ENCODE measurements around the gene PTPRG.

DNA sequence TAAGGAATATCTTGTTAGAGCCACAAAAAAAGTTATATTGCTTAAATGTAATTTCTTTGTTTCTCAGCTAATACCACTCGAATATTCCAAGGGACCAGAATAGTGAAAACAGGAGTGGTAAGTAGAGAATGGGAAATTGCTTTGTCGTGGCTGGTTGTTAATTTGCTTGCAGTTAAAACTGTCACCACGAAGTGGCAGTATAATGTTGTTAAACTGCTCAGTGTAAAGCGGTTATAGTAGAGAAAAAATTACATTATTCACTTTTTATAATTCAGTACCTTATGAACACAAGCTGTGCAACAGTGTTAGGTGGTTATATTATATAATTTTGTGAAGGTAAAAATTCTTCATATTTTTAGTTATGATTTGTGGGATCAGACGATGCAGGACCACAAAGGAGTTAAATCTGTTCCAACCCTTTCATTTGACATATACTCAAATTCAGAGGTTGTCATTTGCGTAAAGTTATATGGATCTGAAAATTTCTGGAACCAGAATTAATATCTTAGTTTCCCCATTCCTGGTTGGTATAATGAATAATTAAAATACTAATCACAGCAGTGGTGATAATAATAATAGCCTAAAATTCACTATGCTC, 640.2 kb downstream of the PTPRG start:
- TF ChIP-seq, protein P1, sequence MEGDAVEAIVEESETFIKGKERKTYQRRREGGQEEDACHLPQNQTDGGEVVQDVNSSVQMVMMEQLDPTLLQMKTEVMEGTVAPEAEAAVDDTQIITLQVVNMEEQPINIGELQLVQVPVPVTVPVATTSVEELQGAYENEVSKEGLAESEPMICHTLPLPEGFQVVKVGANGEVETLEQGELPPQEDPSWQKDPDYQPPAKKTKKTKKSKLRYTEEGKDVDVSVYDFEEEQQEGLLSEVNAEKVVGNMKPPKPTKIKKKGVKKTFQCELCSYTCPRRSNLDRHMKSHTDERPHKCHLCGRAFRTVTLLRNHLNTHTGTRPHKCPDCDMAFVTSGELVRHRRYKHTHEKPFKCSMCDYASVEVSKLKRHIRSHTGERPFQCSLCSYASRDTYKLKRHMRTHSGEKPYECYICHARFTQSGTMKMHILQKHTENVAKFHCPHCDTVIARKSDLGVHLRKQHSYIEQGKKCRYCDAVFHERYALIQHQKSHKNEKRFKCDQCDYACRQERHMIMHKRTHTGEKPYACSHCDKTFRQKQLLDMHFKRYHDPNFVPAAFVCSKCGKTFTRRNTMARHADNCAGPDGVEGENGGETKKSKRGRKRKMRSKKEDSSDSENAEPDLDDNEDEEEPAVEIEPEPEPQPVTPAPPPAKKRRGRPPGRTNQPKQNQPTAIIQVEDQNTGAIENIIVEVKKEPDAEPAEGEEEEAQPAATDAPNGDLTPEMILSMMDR (IDR thresholded peaks at IDR 0.05) = peak in 2 of 4 experiments; percentile 41 to 44
- TF ChIP-seq POLR2A (IDR thresholded peaks at IDR 0.05) = no peak
- no peak for TF ChIP-seq POLR2AphosphoS5 (IDR thresholded peaks at IDR 0.05)
